ENCODE measurements around the gene CSF3. TPM values are rescaled to one million over a fixed set of nuclear protein-coding genes. Genes with fewer than 3 reads are reported as not detected.

The CSF3 gene
- polyA plus RNA-seq, 4 donors, result 2.0 to 2.8 TPM; not detected in 2

GRCh38 chr17:40022961-40023541 is 7.8 kb downstream of the CSF3 start:
- DNase-seq (no peak), FAIRE-seq (no peak)
- H3K9me3 ChIP-seq (ENCODE audit: control insufficient read depth in 2 of 2, insufficient read depth in 1 of 2, low read depth in 1 of 2, low read length in 1 of 2), result no peaks in the 10 kb centered on the region
- no peak overlapping the region for H3K4me3 ChIP-seq (ENCODE audit: low read depth in 1 of 3, low read length in 3 of 3)
- 87 to 91% (median 89%) methylated on average over 19 of the region's 19 CpGs for WGBS, 3 donors
- no peaks in the 10 kb centered on the region for H3K27me3 ChIP-seq (ENCODE audit: control insufficient read depth in 3 of 3, insufficient read depth in 3 of 3, low read length in 3 of 3)
- H3K4me1 ChIP-seq (ENCODE audit: control insufficient read depth in 3 of 3, insufficient read depth in 2 of 3, low read depth in 1 of 3, low read length in 2 of 3), result peaks cover 0 to 11% (median 0%) of the 10 kb centered on the region in 3 donors
- peaks cover 15 to 95% (median 30%) of the 10 kb centered on the region in 3 donors for H3K36me3 ChIP-seq (ENCODE audit: control insufficient read depth in 3 of 3, insufficient read depth in 2 of 3, low read depth in 1 of 3, low read length in 3 of 3)
- no peak overlapping the region for H3K27ac ChIP-seq (ENCODE audit: low read depth in 1 of 3, low read length in 2 of 3)

- no peaks in the 10 kb centered on the region for H3K9me3 ChIP-seq (ENCODE audit: control insufficient read depth in 2 of 2, insufficient read depth in 1 of 2, low read depth in 1 of 2, low read length in 1 of 2)
- DNase-seq (no peak), FAIRE-seq (no peak)
- no peak overlapping the region for H3K27ac ChIP-seq (ENCODE audit: low read depth in 1 of 3, low read length in 2 of 3)
- WGBS, 3 donors, result 65 to 82% (median 76%) methylated on average over 10 of the region's 10 CpGs
- H3K36me3 ChIP-seq (ENCODE audit: control insufficient read depth in 3 of 3, insufficient read depth in 2 of 3, low read depth in 1 of 3, low read length in 3 of 3), result peaks cover 15 to 95% (median 34%) of the 10 kb centered on the region in 3 donors
- H3K4me1 ChIP-seq (ENCODE audit: control insufficient read depth in 3 of 3, insufficient read depth in 2 of 3, low read depth in 1 of 3, low read length in 2 of 3), result peaks cover 0 to 11% (median 0%) of the 10 kb centered on the region in 3 donors
- H3K4me3 ChIP-seq (ENCODE audit: low read depth in 1 of 3, low read length in 3 of 3), result no peak overlapping the region
- H3K27me3 ChIP-seq (ENCODE audit: control insufficient read depth in 3 of 3, insufficient read depth in 3 of 3, low read length in 3 of 3), result no peaks in the 10 kb centered on the region
Measured at GRCh38 chr17:40023590-40024292, 8.5 kb downstream of the CSF3 start.

- no peaks in the 10 kb centered on the region for H3K27me3 ChIP-seq (ENCODE audit: control insufficient read depth in 3 of 3, insufficient read depth in 3 of 3, low read length in 3 of 3)
- FAIRE-seq (no peak), DNase-seq (no peak)
- peaks cover 12 to 95% (median 32%) of the 10 kb centered on the region in 3 donors for H3K36me3 ChIP-seq (ENCODE audit: control insufficient read depth in 3 of 3, insufficient read depth in 2 of 3, low read depth in 1 of 3, low read length in 3 of 3)
- H3K4me3 ChIP-seq (ENCODE audit: low read depth in 1 of 3, low read length in 3 of 3), result no peak overlapping the region
- peaks cover 0 to 11% (median 0%) of the 10 kb centered on the region in 3 donors for H3K4me1 ChIP-seq (ENCODE audit: control insufficient read depth in 3 of 3, insufficient read depth in 2 of 3, low read depth in 1 of 3, low read length in 2 of 3)
- WGBS, 3 donors, result 88 to 96% (median 93%) methylated on average over 8 of the region's 8 CpGs
- H3K9me3 ChIP-seq (ENCODE audit: control insufficient read depth in 2 of 2, insufficient read depth in 1 of 2, low read depth in 1 of 2, low read length in 1 of 2), result no peaks in the 10 kb centered on the region
- H3K27ac ChIP-seq (ENCODE audit: low read depth in 1 of 3, low read length in 2 of 3), result no peak overlapping the region
Measured at GRCh38 chr17:40024901-40025300, 9.7 kb downstream of the CSF3 start.

GRCh38 chr17:40025559-40025958 is 10.3 kb downstream of the CSF3 start:
- Histone ChIP-seq H3K36me3 (ENCODE audit: control insufficient read depth in 3 of 3, insufficient read depth in 2 of 3, low read depth in 1 of 3, low read length in 3 of 3) (peaks cover 9 to 95% (median 29%) of the 10 kb centered on the region in 3 donors), H3K27ac (ENCODE audit: low read depth in 1 of 3, low read length in 2 of 3) (no peak overlapping the region)
- 86 to 94% (median 86%) methylated on average over 2 of the region's 2 CpGs for WGBS, 3 donors

GRCh38 chr17:40025991-40026815 is 11.0 kb downstream of the CSF3 start:
- Histone ChIP-seq H3K4me1 (ENCODE audit: control insufficient read depth in 3 of 3, insufficient read depth in 2 of 3, low read depth in 1 of 3, low read length in 2 of 3) (peaks cover 0 to 11% (median 0%) of the 10 kb centered on the region in 3 donors), H3K36me3 (ENCODE audit: control insufficient read depth in 3 of 3, insufficient read depth in 2 of 3, low read depth in 1 of 3, low read length in 3 of 3) (peaks cover 9 to 95% (median 29%) of the 10 kb centered on the region in 3 donors), H3K4me3 (ENCODE audit: low read depth in 1 of 3, low read length in 3 of 3) (no peak overlapping the region), H3K27ac (ENCODE audit: low read depth in 1 of 3, low read length in 2 of 3) (no peak overlapping the region), H3K27me3 (ENCODE audit: control insufficient read depth in 3 of 3, insufficient read depth in 3 of 3, low read length in 3 of 3) (no peaks in the 10 kb centered on the region), H3K9me3 (ENCODE audit: control insufficient read depth in 2 of 2, insufficient read depth in 1 of 2, low read depth in 1 of 2, low read length in 1 of 2) (no peaks in the 10 kb centered on the region)
- FAIRE-seq, result no peak
- DNase-seq, result no peak
- WGBS, 3 donors, result 77 to 83% (median 77%) methylated on average over 22 of the region's 22 CpGs

More at GRCh38 chr17:40025559-40025958, 10.3 kb downstream of the CSF3 start:
- peaks cover 0 to 11% (median 0%) of the 10 kb centered on the region in 3 donors for H3K4me1 ChIP-seq (ENCODE audit: control insufficient read depth in 3 of 3, insufficient read depth in 2 of 3, low read depth in 1 of 3, low read length in 2 of 3)
- DNase-seq (no peak), FAIRE-seq (no peak)
- H3K4me3 ChIP-seq (ENCODE audit: low read depth in 1 of 3, low read length in 3 of 3), result no peak overlapping the region
- H3K9me3 ChIP-seq (ENCODE audit: control insufficient read depth in 2 of 2, insufficient read depth in 1 of 2, low read depth in 1 of 2, low read length in 1 of 2), result no peaks in the 10 kb centered on the region
- H3K27me3 ChIP-seq (ENCODE audit: control insufficient read depth in 3 of 3, insufficient read depth in 3 of 3, low read length in 3 of 3), result no peaks in the 10 kb centered on the region

GRCh38 chr17:40026816-40027613 is 11.8 kb downstream of the CSF3 start:
- no peak for FAIRE-seq
- DNase-seq, result peak; percentile 85 to 88
- Histone ChIP-seq H3K4me1 (ENCODE audit: control insufficient read depth in 3 of 3, insufficient read depth in 2 of 3, low read depth in 1 of 3, low read length in 2 of 3) (peaks cover 0 to 11% (median 0%) of the 10 kb centered on the region in 3 donors), H3K27me3 (ENCODE audit: control insufficient read depth in 3 of 3, insufficient read depth in 3 of 3, low read length in 3 of 3) (no peaks in the 10 kb centered on the region), H3K36me3 (ENCODE audit: control insufficient read depth in 3 of 3, insufficient read depth in 2 of 3, low read depth in 1 of 3, low read length in 3 of 3) (peaks cover 12 to 95% (median 22%) of the 10 kb centered on the region in 3 donors), H3K4me3 (ENCODE audit: low read depth in 1 of 3, low read length in 3 of 3) (no peak overlapping the region), H3K9me3 (ENCODE audit: control insufficient read depth in 2 of 2, insufficient read depth in 1 of 2, low read depth in 1 of 2, low read length in 1 of 2) (no peaks in the 10 kb centered on the region), H3K27ac (ENCODE audit: low read depth in 1 of 3, low read length in 2 of 3) (no peak overlapping the region)
- 33 to 37% (median 37%) methylated on average over 33 of the region's 33 CpGs for WGBS, 3 donors

GRCh38 chr17:40027614-40028012 is 12.4 kb downstream of the CSF3 start:
- H3K36me3 ChIP-seq (ENCODE audit: control insufficient read depth in 3 of 3, insufficient read depth in 2 of 3, low read depth in 1 of 3, low read length in 3 of 3), result peaks cover 12 to 95% (median 16%) of the 10 kb centered on the region in 3 donors
- 85 to 98% (median 92%) methylated on average over 5 of the region's 5 CpGs for WGBS, 3 donors
- H3K9me3 ChIP-seq (ENCODE audit: control insufficient read depth in 2 of 2, insufficient read depth in 1 of 2, low read depth in 1 of 2, low read length in 1 of 2), result no peaks in the 10 kb centered on the region
- no peak for DNase-seq
- no peak overlapping the region for H3K4me3 ChIP-seq (ENCODE audit: low read depth in 1 of 3, low read length in 3 of 3)
- H3K27me3 ChIP-seq (ENCODE audit: control insufficient read depth in 3 of 3, insufficient read depth in 3 of 3, low read length in 3 of 3), result no peaks in the 10 kb centered on the region
- peaks cover 0 to 11% (median 0%) of the 10 kb centered on the region in 3 donors for H3K4me1 ChIP-seq (ENCODE audit: control insufficient read depth in 3 of 3, insufficient read depth in 2 of 3, low read depth in 1 of 3, low read length in 2 of 3)
- no peak overlapping the region for H3K27ac ChIP-seq (ENCODE audit: low read depth in 1 of 3, low read length in 2 of 3)
- no peak for FAIRE-seq
